NT2/D1 (cell line): Measurements from ENCODE around the gene OPCML.

Experiments used
- DNase-seq: peaks from one replicate; pipeline ENCODE4 v3.0.0-alpha.2; 2011; ENCODE audit warnings: low read depth, low spot score
- H3K27me3 ChIP-seq: 2 replicates; pipeline ENCODE4 v1.6.0; 2011; ENCODE audit warnings: mild to moderate bottlenecking; ENCODE audit not compliant: insufficient read length, insufficient read depth
- H3K36me3 ChIP-seq: 2 replicates; pipeline ENCODE4 v1.6.1; 2011; ENCODE audit warnings: mild to moderate bottlenecking, low read length, mixed read lengths; ENCODE audit not compliant: insufficient read depth, insufficient read length
- H3K4me1 ChIP-seq: 2 replicates; pipeline ENCODE4 v1.5.1; 2011; ENCODE audit not compliant: insufficient read depth, insufficient read length
- H3K4me3 ChIP-seq: 2 replicates; pipeline ENCODE4 v1.5.1; 2011; ENCODE audit warnings: low read depth; ENCODE audit not compliant: insufficient read length
- H3K9ac ChIP-seq: 2 replicates; pipeline ENCODE4 v1.6.0; 2011; ENCODE audit warnings: low read depth; ENCODE audit not compliant: insufficient read length
- H3K9me3 ChIP-seq: 2 replicates; pipeline ENCODE4 v1.5.1; 2011; ENCODE audit warnings: mild to moderate bottlenecking, low read length; ENCODE audit not compliant: insufficient read depth
- SUZ12 ChIP-seq: IDR thresholded peaks from 2 replicates; pipeline ENCODE4 v1.6.1; 2011; ENCODE audit not compliant: insufficient read length, insufficient read depth; ENCODE audit errors: extremely low read depth
- YY1 ChIP-seq: IDR thresholded peaks from 2 replicates; pipeline ENCODE4 v1.6.1; 2011; ENCODE audit not compliant: insufficient read length, insufficient read depth
- ZNF274 ChIP-seq: IDR thresholded peaks from 2 replicates; pipeline ENCODE4 v1.6.1; 2011; ENCODE audit warnings: mild to moderate bottlenecking, low read depth, low read length

The OPCML gene

DNA sequence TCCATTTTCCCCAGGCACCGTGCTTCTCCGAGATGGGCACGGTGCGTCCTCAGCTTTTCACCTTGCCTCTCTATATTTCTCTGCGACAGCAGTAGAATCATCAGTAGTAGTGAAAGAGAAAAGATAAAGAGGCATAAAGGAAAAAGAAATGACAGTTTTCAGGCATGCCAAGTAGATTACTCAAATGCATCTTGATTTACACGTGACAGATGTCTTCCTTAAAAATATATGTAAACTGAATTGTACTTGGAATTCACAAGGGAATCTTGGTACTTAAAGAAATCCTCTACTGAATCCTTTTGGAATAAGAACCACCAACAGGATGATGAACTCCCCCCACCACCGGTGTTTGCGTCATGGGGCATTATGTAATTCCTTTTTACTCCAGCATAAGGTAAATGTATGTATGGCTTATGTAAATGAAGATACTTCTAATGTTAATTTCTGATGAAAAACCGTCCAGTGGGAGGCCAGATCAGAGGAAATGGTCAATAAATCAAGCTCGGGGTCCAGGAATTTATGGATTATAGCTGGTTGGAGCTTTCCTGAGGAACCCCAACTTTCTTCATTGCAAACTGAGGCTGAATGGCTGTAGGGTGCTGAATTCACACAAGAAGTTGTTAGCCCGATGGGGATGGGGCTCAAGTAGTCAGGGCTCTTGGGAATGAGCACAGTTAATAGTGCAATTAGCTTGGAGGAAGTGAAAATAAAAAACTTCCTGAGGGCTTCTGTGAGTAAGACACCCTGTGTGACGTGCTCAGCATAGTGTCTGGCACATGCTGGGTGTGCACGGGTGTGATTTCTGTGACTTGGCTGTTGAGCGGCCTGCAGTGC is 630.4 kb downstream of the OPCML start:
- no peak for TF ChIP-seq SUZ12
- no peak for TF ChIP-seq ZNF274
- TF ChIP-seq YY1: no peak
- Histone ChIP-seq H3K4me3 (no peak overlapping the region), H3K9me3 (peaks cover 5% of the 10 kb centered on the region; the same call in 1 of the 2 replicates), H3K27me3 (no peaks in the 10 kb centered on the region), H3K4me1 (peaks cover 6% of the 10 kb centered on the region), H3K9ac (no peak overlapping the region), H3K36me3 (no peaks in the 10 kb centered on the region)
- no peak for DNase-seq

GRCh38 chr11:132898676-132899075 is 633.6 kb downstream of the OPCML start:
- Histone ChIP-seq H3K27me3 (no peaks in the 10 kb centered on the region), H3K4me3 (no peak overlapping the region), H3K9me3 (peaks cover 5% of the 10 kb centered on the region; the same call in 1 of the 2 replicates), H3K9ac (no peak overlapping the region), H3K36me3 (no peaks in the 10 kb centered on the region), H3K4me1 (peaks cover 6% of the 10 kb centered on the region)
- no peak for DNase-seq
- no peak for TF ChIP-seq SUZ12

- no peak for TF ChIP-seq YY1
- no peak for TF ChIP-seq ZNF274
- no peak for TF ChIP-seq SUZ12
- H3K36me3 ChIP-seq: no peaks in the 10 kb centered on the region
- H3K9ac ChIP-seq: no peak overlapping the region
- H3K27me3 ChIP-seq: no peaks in the 10 kb centered on the region
- no peak overlapping the region for H3K4me3 ChIP-seq
- no peak for DNase-seq
- peaks cover 6% of the 10 kb centered on the region for H3K4me1 ChIP-seq
- 0 out of 2 replicates have a peak, but pooled peaks cover 4% of the 10 kb centered on the region for H3K9me3 ChIP-seq
Measured at GRCh38 chr11:132898021-132898420, 634.3 kb downstream of the OPCML start.

- Histone ChIP-seq H3K36me3 (no peaks in the 10 kb centered on the region), H3K4me1 (no peaks in the 10 kb centered on the region), H3K4me3 (no peak overlapping the region), H3K9ac (no peak overlapping the region), H3K9me3 (0 out of 2 replicates have a peak, but pooled peaks cover 4% of the 10 kb centered on the region), H3K27me3 (no peaks in the 10 kb centered on the region)
- no peak for DNase-seq
- TF ChIP-seq ZNF274: no peak
- TF ChIP-seq YY1: no peak
Measured at GRCh38 chr11:132895340-132895739, 637.0 kb downstream of the OPCML start.

DNA sequence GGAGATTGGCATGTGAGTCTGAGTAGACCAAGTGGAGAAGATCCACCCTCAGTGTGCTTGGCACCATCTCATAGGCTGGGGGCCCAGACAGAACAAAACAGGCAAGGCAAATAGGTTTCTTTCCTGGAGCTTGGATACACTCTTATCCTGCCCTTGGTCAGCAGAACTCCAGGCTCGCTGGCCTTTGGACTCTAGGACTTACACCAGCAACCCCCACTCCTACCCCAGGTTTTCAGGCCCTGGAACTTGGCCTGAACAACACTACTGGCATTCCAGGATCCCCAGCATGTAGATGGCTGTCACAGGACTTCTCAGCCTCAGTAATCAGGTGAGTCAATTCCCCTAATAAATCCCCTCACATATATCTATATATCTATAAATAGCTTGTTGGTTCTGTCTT is 637.7 kb downstream of the OPCML start:
- DNase-seq: no peak
- Histone ChIP-seq H3K27me3 (no peaks in the 10 kb centered on the region), H3K9ac (no peak overlapping the region), H3K4me1 (no peaks in the 10 kb centered on the region), H3K4me3 (no peak overlapping the region), H3K9me3 (0 out of 2 replicates have a peak, but pooled peaks cover 4% of the 10 kb centered on the region), H3K36me3 (no peaks in the 10 kb centered on the region)
- TF ChIP-seq SUZ12: no peak
- TF ChIP-seq ZNF274: no peak
- TF ChIP-seq YY1: no peak

DNA sequence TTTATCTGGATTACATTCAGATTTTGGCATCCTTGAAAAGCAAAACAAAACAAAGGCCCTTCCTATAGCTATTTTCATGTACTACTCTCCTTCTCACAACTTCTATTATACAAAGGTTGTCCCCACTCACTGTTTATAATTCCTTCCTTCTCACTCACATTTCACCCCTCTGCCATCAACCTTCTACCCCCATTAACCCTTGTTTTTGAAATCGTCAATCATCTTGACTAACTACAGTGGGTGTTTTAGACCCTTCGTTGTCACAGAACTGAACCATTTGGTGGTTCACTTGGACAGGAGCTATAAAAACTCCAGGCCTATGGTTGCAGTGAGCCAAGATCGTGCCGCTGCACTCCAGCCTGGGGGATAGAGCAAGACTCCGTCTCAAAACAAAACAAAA is 639.4 kb downstream of the OPCML start:
- 0 out of 2 replicates have a peak, but pooled peaks cover 4% of the 10 kb centered on the region for H3K9me3 ChIP-seq
- TF ChIP-seq ZNF274: no peak
- TF ChIP-seq YY1: no peak
- TF ChIP-seq SUZ12: no peak
- no peaks in the 10 kb centered on the region for H3K4me1 ChIP-seq
- H3K27me3 ChIP-seq: no peaks in the 10 kb centered on the region
- no peaks in the 10 kb centered on the region for H3K36me3 ChIP-seq
- H3K4me3 ChIP-seq: no peak overlapping the region
- H3K9ac ChIP-seq: no peak overlapping the region
- DNase-seq: no peak

DNA sequence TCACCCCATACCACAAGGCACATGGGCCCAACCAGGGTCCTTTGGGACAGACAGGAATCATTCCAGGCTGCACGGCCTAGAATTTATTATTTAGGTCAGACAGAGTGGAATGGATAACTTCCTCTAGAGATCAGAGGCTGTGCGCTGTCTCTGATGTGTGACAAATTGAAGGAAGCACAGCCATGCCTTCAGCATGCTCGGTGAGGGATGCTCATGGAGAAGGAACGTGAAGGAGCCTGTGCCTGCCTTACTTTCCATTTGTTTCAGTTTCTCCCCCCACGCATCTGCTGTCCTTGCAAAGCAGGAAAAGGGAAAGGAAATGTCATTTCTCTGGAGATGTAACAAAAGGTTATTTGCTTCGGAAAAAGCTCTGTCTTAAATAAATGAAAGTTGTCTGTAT is 644.1 kb downstream of the OPCML start:
- Histone ChIP-seq H3K9ac (no peak overlapping the region), H3K9me3 (no peaks in the 10 kb centered on the region), H3K4me3 (no peak overlapping the region), H3K36me3 (no peaks in the 10 kb centered on the region), H3K4me1 (no peaks in the 10 kb centered on the region), H3K27me3 (no peaks in the 10 kb centered on the region)
- no peak for DNase-seq
- TF ChIP-seq ZNF274 (no peak), YY1 (no peak), SUZ12 (no peak)

DNA sequence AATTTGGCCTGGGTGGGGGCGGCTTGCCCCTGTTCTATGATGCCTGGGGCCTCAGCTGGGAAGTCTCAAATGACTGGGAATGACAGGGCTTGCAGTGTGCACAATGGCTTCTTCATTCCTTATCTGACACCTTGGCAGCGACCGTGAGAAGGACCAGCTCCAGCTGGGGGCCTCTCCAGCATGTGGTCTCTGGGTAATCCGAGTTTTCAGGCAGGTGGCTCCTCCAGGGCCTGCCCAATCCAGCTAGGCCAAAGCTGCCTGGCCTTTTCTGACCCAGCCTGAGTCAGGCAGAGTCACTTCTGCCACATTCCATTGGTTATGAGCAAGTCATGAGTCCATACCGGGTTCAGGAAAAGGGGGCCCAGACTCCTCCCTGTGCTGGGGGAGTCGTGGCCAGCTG is 646.0 kb downstream of the OPCML start:
- no peak overlapping the region for H3K9ac ChIP-seq
- DNase-seq: no peak
- no peaks in the 10 kb centered on the region for H3K36me3 ChIP-seq
- no peaks in the 10 kb centered on the region for H3K4me1 ChIP-seq
- no peaks in the 10 kb centered on the region for H3K27me3 ChIP-seq
- no peak overlapping the region for H3K4me3 ChIP-seq
- H3K9me3 ChIP-seq: no peaks in the 10 kb centered on the region
- TF ChIP-seq ZNF274 (no peak), YY1 (no peak), SUZ12 (no peak)
